GM18499 (cell line): Measurements from ENCODE around the gene OR13G1.
"Not testable (repeated sequence)": the region's sequence is repeated elsewhere in the genome, so short reads cannot be mapped to it uniquely, and the experiment has no call there.

Experiments used
- ATAC-seq: cut with Tn5 transposase; IDR thresholded peaks from one replicate; pipeline ENCODE4 v1.9.1; 2021; ENCODE audit warnings: moderate number of reproducible peaks; ENCODE audit not compliant: insufficient read depth, unreplicated experiment

Gene OR13G1, protein sequence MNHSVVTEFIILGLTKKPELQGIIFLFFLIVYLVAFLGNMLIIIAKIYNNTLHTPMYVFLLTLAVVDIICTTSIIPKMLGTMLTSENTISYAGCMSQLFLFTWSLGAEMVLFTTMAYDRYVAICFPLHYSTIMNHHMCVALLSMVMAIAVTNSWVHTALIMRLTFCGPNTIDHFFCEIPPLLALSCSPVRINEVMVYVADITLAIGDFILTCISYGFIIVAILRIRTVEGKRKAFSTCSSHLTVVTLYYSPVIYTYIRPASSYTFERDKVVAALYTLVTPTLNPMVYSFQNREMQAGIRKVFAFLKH

DNA sequence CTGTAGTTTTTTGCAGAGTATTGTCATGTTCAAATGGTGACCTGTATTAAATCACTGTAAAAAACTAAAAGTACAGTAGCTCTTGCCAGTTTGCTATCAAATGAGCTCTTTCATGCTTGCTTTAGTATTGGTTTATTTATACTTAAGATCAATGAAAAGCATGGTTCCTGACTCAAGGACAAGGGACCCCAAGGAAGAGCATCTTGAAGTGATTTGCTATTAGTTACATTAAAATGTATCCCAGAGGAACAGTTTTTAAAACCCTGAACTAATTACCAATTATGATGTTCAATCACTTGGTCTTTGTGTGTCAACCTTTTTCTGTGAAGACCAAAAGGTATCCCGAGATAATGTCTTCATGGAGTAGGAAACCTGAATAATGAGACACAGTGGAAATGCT, at the start of gene OR13G1:
Gene OR13G1, minus strand, starts transcription at position 101 of the 400 bp plus-strand sequence. CDS start 6,698 bp downstream, outside the sequence.
- no peak for ATAC-seq

DNA sequence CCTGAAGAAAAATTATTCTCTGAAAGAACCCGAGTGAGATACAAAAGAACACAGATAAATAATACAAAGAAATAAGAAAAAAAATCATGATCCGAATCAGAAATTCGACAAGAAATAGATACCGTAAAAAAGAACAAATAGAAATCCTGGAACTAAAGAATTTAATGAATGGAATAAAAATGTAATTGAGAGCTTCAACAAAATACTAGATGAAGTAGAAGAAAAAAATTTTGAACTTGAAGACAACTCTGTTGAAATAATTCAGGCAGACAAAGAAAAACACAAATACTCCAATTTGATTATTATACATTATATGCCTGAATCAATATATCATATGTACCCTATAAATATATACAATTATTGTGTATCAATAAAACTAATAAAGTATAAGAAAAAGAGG, 41.7 kb upstream of the OR13G1 start:
- ATAC-seq = no peak

DNA sequence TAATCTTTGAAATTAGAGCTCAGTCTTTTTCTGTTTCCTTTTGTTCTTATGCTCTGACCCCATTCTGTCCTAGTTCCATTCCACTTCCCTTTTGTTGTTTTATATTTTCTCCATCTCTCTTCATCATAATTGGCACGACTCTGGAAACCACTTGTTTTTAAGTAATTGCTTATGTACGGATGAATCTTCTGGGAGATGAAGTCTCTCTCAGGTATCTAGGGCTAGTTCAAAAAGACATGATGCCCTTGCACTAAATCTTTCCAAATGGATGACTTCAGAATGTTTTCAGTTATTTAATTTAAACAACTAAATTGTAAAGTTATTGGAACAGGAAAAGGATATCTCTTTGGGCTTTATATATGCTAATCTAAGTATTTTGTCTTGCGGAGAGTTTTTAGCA, 37.0 kb upstream of the OR13G1 start, which contains the start of gene OR6F1:
Gene OR6F1, minus strand, starts transcription at position 101 of the 400 bp plus-strand sequence. CDS start 3,891 bp downstream, outside the sequence.
- ATAC-seq = no peak

- ATAC-seq = no peak
These were observed 34.2 kb upstream of the OR13G1 start for GRCh38 chr1:247713753-247714152.

GRCh38 chr1:247710681-247711080, 31.1 kb upstream of the OR13G1 start:
- not testable (repeated sequence) for ATAC-seq

GRCh38 chr1:247701338-247701737, 21.8 kb upstream of the OR13G1 start:
- ATAC-seq = no peak

- peak; percentile 87 for ATAC-seq
These were observed 1.9 kb upstream of the OR13G1 start for GRCh38 chr1:247681288-247681897.

GRCh38 chr1:247680171-247680570, 632 bp upstream of the OR13G1 start:
- no peak for ATAC-seq

GRCh38 chr1:247669225-247669624, 10.3 kb downstream of the OR13G1 start:
- no peak for ATAC-seq

GRCh38 chr1:247656221-247656875, 23.2 kb downstream of the OR13G1 start:
- no peak for ATAC-seq

- ATAC-seq = no peak
These were observed 26.5 kb downstream of the OR13G1 start for GRCh38 chr1:247653040-247653439.

DNA sequence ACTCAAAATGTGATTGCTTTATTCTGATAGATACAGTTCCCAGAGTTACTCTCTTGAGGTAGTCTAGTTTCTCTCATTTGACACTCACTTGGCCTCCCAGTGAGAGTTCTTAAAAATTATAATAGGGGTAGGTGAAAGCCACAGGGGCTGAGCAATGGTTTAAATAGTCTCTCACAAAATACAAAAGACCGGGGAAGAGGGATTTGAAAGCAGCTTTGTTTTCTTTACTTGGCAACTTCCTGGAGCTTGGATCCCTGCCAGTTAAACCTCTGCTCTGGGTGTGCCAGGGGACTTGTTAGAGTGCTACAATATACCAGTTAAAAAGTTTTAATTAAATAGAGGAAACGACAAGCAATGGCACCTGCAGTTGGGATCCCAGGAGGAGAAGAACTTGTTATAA, 31.7 kb downstream of the OR13G1 start:
- ATAC-seq = no peak

- ATAC-seq = no peak
These were observed 32.7 kb downstream of the OR13G1 start for GRCh38 chr1:247646867-247647266.

DNA sequence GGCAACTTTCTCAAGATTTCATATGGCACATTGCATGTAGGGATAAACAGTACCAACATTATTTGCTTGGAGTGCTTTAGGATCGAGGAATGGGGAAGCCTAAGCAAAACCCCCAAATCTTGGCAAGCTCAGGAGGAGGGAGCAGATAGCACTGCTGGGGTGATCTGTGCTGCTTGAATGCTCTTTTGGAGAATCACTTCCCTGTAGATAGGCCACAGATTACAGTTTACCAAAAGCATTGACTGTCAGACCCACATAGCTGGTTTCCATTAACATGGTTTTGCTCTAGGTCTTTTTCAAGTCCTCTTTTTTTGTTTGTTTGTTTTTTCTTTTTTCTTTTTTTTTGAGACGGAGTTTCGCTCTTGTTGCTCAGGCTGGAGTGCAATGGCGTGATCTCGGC, 36.8 kb downstream of the OR13G1 start:
- no peak for ATAC-seq

DNA sequence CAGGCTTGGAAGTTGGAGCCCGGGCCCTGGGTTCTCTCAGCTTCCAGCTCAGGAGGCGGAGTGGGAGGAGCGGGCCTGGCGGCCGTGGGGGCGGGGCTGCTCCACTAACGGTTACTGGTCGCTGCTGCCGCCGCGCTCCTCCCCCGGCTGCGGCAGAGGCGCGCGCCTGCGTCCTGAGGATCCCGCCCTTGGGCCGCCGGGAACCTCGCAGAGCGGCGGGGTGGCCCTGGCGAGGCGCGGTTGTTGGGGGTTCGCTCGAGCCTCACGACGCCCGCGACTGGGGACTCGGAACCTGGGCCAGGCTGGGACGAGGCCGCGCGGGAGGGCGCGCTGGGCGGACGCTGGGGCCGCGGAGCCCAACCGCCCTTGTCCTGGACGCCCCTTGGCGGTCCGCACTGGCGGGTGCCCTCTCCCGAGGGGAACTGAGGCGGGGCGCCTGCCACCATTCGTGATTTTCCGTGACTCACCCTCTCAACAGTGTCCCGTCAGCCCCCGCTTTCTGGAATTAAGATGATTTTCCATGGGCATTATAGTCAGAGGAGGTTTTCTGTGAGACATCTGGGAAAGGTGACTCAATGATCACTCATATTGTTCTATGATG, 40.1 kb downstream of the OR13G1 start:
- ATAC-seq = no peak

GRCh38 chr1:247638781-247639180, 40.8 kb downstream of the OR13G1 start:
- no peak for ATAC-seq

DNA sequence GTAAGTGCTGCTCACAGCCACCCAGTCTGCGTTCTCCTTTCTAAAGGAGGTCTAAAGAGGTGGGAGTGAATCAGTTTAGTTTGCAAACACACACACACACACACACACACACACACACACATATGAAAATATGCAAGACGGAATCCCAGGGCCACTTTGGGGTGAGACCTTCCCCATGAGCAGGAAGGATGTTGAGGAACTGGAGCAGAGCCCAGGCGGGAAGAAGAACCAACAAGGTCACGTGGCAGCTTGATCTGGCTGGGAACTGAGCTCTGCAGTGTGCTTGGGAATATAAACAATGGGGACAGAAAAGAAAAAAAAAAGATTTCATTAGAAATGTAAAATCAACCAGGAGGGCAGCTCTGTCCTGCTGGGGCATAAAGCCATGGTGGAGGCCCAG, 41.5 kb downstream of the OR13G1 start:
- no peak for ATAC-seq

GRCh38 chr1:247627951-247628350, 51.6 kb downstream of the OR13G1 start:
- ATAC-seq = no peak
